Body of pancreas (tissue), 4 donors: ENCODE data around the gene CRABP1. TPM values are rescaled to one million over a fixed set of nuclear protein-coding genes. Genes with fewer than 3 reads are reported as not detected.

ENCODE experiments used
- ATAC-seq: fragments of 150-250 bp; one replicate; pipeline ENCODE4 v1.9.1; 2016
- DNase-seq, 4 donors: peaks; one replicate each; pipeline ENCODE4 v3.0.0-alpha.2; 2019
- H3K27ac ChIP-seq, 4 donors: fragments of 200-600 bp; sonication (generic); 1 replicate in 3 of 4; 2 replicates in 1 of 4; pipeline versions ENCODE4 v1.5.1 to v1.6.1; 2016 to 2019; ENCODE audit warnings: mild to moderate bottlenecking in 1 of 4, mixed read lengths in 1 of 4, moderate library complexity in 1 of 4
- H3K27me3 ChIP-seq, 2 donors: fragments of 200-600 bp; sonication (generic); one replicate each; pipeline ENCODE4 v1.6.0; 2016; ENCODE audit warnings: mild to moderate bottlenecking in 1 of 2
- H3K36me3 ChIP-seq, 2 donors: fragments of 200-600 bp; sonication (generic); replicated peaks in 1 of 2; 2 replicates each; pipeline ENCODE4 v1.5.1; 2016; ENCODE audit warnings: low read depth in 2 of 2; ENCODE audit not compliant: insufficient read depth in 1 of 2
- H3K4me1 ChIP-seq: fragments of 200-600 bp; sonication (generic); one replicate; pipeline ENCODE4 v1.6.0; 2016
- H3K4me3 ChIP-seq, 2 donors: fragments of 200-600 bp; sonication (generic); 1 replicate in 1 of 2; 2 replicates in 1 of 2; pipeline ENCODE4 v1.5.1; 2016 to 2019
- H3K9me3 ChIP-seq, 3 donors: fragments of 200-600 bp; sonication (generic); 1 replicate in 2 of 3; 2 replicates in 1 of 3; pipeline ENCODE4 v1.5.1; 2016
- POLR2A ChIP-seq, 3 donors: fragments of 450-650 bp; IDR thresholded peaks; one replicate each; pipeline ENCODE4 v1.6.1; 2016; ENCODE audit warnings: antibody characterized with exemption in 3 of 3, mild to moderate bottlenecking in 2 of 3
- WGBS, 2 donors: methylation state at CpG; one replicate each; pipeline ENCODE4 v1.1.5; 2017; 5-methylcytosine and 5-hydroxymethylcytosine counted together
- intact Hi-C: fragments of 100-400 bp; cut with DNase I; formaldehyde crosslinking; loops from one replicate; pipeline ENCODE4 v1.15.1; 2023
- total RNA-seq, 2 donors: library from RNA; depleted of rRNA; stranded (reverse); fragments of >200 nt; gene quantifications; one replicate each; pipeline ENCODE4 v1.1.0, GENCODE V29; 2016
- TF ChIP-seq, protein P1 (sequence below), 7 experiments: fragments of 450-650 bp in 4 of 7; fragments of 200-600 bp in 3 of 7; sonication (generic) in 3 of 7; IDR thresholded peaks; one replicate each; pipeline ENCODE4 v1.5.1; 2016 to 2019; ENCODE audit warnings: antibody characterized with exemption in 7 of 7

Gene CRABP1
- total RNA-seq, 2 donors from 2014 or later = 1.6 TPM; not detected in 1

DNA sequence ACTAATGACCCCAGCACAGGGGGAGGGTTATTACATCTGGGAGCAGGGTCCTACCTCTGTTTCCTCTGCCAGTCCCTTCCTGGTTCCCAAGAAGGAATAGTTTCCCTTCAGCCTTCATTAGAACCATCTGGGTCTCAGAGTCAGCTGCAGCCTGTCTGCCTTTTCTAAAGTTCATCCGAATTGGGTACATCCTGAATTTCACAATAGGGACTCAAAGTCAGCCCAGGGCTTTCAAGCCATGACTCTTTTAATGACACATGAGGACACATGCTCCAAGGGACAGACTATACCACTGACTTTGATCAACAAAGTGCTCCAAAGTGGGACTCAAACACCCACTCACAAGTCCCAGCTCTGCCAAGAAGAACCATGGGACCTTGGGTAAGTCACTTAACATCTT is 12.7 kb upstream of the CRABP1 start:
- no peaks in the 10 kb centered on the region for H3K9me3 ChIP-seq
- ATAC-seq = no peak
- DNase-seq = no peak
- no peaks in the 10 kb centered on the region for H3K27me3 ChIP-seq
- TF ChIP-seq POLR2A (IDR thresholded peaks at IDR 0.05) = no peak
- TF ChIP-seq, protein P1, sequence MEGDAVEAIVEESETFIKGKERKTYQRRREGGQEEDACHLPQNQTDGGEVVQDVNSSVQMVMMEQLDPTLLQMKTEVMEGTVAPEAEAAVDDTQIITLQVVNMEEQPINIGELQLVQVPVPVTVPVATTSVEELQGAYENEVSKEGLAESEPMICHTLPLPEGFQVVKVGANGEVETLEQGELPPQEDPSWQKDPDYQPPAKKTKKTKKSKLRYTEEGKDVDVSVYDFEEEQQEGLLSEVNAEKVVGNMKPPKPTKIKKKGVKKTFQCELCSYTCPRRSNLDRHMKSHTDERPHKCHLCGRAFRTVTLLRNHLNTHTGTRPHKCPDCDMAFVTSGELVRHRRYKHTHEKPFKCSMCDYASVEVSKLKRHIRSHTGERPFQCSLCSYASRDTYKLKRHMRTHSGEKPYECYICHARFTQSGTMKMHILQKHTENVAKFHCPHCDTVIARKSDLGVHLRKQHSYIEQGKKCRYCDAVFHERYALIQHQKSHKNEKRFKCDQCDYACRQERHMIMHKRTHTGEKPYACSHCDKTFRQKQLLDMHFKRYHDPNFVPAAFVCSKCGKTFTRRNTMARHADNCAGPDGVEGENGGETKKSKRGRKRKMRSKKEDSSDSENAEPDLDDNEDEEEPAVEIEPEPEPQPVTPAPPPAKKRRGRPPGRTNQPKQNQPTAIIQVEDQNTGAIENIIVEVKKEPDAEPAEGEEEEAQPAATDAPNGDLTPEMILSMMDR (IDR thresholded peaks at IDR 0.05) = no peak
- no peak overlapping the region for H3K4me3 ChIP-seq
- intact Hi-C loops = no loop called here
- WGBS, 2 donors = 46 to 50% methylated on average over 1 of the region's 1 CpG
- no peak overlapping the region for H3K27ac ChIP-seq
- no peaks in the 10 kb centered on the region for H3K36me3 ChIP-seq
- H3K4me1 ChIP-seq = no peaks in the 10 kb centered on the region

DNA sequence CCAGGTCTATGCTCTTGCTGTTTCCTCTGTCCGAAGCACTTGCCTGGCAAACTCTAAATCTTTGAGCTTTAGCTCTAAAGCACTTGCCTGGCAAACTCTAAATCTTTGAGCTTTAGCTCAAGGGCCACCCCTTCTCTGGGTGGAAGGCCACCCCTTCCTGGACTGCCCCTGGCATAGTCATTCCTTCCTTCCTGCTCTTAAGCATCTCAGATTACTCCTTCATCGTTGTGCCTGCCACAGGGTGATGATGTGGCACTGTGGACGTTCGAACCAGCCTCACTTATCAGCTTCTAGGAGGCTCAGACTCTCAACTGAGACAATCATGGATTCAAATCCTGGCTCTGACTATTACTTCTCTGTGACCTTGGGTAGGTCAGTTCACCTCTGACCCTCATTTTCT is 10.5 kb upstream of the CRABP1 start:
- WGBS, 2 donors = 34 to 37% methylated on average over 4 of the region's 4 CpGs
- DNase-seq (no peak), ATAC-seq (no peak)
- Histone ChIP-seq H3K27ac (no peak overlapping the region), H3K9me3 (no peaks in the 10 kb centered on the region), H3K4me3 (no peak overlapping the region), H3K27me3 (no peaks in the 10 kb centered on the region), H3K36me3 (no peaks in the 10 kb centered on the region), H3K4me1 (no peaks in the 10 kb centered on the region)
- TF ChIP-seq POLR2A (IDR thresholded peaks at IDR 0.05) = no peak
- TF ChIP-seq, protein P1 (IDR thresholded peaks at IDR 0.05) = no peak
- intact Hi-C loops = no loop called here

DNA sequence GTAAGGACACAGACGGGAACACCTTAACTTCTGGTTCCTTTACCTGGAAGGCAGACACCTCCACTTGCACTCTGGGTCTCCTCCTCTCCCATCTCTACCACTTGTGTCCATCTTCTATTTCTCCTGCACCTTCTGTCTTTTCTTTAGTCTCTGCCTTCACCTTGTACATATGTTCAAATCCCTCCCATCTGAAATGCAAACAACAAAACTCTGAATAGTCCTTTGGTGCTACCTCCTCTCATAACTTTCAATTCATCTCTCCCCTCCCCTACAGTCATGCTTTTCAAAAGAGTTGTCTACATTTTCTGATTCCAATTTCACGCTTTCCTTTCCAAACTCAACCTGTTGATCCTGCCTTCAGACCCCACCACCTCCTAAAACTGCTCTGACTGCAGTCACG is 5.3 kb upstream of the CRABP1 start:
- 86 to 87% methylated on average over 3 of the region's 3 CpGs for WGBS, 2 donors
- Histone ChIP-seq H3K27me3 (peaks cover 0 to 5% of the 10 kb centered on the region in 2 donors), H3K9me3 (no peaks in the 10 kb centered on the region), H3K4me3 (no peak overlapping the region), H3K36me3 (no peaks in the 10 kb centered on the region), H3K27ac (no peak overlapping the region), H3K4me1 (no peaks in the 10 kb centered on the region)
- ATAC-seq (no peak), DNase-seq (no peak)
- TF ChIP-seq, protein P1 (IDR thresholded peaks at IDR 0.05) = no peak
- TF ChIP-seq POLR2A (IDR thresholded peaks at IDR 0.05) = no peak
- intact Hi-C loops = no loop called here

DNA sequence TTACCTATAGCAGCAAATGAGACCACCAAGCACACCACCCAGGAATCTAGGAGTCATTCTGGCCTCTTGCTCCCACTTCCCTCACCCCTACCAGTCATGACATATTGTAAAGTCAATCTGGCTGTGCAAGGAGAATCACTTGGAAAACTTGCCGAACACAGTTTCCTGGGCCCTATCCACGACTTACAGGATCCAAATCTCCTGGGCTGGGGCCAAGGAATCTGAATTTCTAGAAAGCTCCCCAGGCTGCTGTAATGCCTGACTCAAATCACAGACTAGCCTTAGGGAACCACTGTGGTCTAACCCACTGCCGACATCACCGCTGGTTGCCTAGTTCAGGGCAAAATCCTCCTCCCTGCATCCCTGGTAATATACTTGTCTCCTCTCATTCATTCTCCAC is 4.2 kb upstream of the CRABP1 start:
- no peak for TF ChIP-seq POLR2A (IDR thresholded peaks at IDR 0.05)
- TF ChIP-seq, protein P1 (IDR thresholded peaks at IDR 0.05) = no peak
- Histone ChIP-seq H3K27me3 (peaks cover 0 to 8% of the 10 kb centered on the region in 2 donors), H3K9me3 (no peaks in the 10 kb centered on the region), H3K27ac (no peak overlapping the region), H3K36me3 (no peaks in the 10 kb centered on the region), H3K4me1 (peaks cover 10% of the 10 kb centered on the region), H3K4me3 (no peak overlapping the region)
- DNase-seq (no peak), ATAC-seq (no peak)
- WGBS, 2 donors = 73% methylated on average over 4 of the region's 4 CpGs
- intact Hi-C loops = no loop called here

DNA sequence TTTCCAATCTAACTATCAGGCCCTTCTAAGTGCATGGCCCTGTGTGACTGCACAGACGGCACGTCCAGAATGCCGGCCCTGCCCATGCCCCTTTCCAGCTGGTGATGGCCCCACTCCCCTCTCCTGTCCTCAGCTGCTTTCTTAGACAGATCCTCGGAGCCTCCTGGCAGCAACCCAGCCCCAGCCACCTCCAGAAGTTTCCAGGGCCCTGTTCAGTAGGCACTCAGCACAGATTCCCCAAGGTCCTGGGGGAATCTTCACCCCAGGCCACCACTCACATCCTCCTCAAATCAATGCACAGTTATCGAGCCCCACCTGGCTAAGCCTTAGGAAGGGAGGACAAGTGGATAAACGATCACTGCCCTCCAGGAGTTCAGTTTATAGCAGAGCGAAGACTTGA is 1.4 kb upstream of the CRABP1 start:
- H3K9me3 ChIP-seq = no peaks in the 10 kb centered on the region
- 55 to 61% methylated on average over 7 of the region's 7 CpGs for WGBS, 2 donors
- H3K27ac ChIP-seq = no peak overlapping the region
- intact Hi-C loops = no loop called here
- no peak for DNase-seq
- no peaks in the 10 kb centered on the region for H3K36me3 ChIP-seq
- H3K4me3 ChIP-seq = no peak overlapping the region
- TF ChIP-seq, protein P1 (IDR thresholded peaks at IDR 0.05) = no peak
- no peak for ATAC-seq
- peaks cover 0 to 8% of the 10 kb centered on the region in 2 donors for H3K27me3 ChIP-seq
- peaks cover 16% of the 10 kb centered on the region for H3K4me1 ChIP-seq
